ENCODE results near the gene SLC39A1. TPM values are rescaled to one million over a fixed set of nuclear protein-coding genes. Genes with fewer than 3 reads are reported as not detected.
A peak's percentile ranks its signal among the peaks of the same experiment; 100 is the strongest.

Gene SLC39A1
- total and polyA plus RNA-seq, 9 of the 15 experiments (the other 6 are each of a cell fraction or from before 2014, with no cell fraction given): 9.9 to 81.1 (median 62.7) TPM

DNA sequence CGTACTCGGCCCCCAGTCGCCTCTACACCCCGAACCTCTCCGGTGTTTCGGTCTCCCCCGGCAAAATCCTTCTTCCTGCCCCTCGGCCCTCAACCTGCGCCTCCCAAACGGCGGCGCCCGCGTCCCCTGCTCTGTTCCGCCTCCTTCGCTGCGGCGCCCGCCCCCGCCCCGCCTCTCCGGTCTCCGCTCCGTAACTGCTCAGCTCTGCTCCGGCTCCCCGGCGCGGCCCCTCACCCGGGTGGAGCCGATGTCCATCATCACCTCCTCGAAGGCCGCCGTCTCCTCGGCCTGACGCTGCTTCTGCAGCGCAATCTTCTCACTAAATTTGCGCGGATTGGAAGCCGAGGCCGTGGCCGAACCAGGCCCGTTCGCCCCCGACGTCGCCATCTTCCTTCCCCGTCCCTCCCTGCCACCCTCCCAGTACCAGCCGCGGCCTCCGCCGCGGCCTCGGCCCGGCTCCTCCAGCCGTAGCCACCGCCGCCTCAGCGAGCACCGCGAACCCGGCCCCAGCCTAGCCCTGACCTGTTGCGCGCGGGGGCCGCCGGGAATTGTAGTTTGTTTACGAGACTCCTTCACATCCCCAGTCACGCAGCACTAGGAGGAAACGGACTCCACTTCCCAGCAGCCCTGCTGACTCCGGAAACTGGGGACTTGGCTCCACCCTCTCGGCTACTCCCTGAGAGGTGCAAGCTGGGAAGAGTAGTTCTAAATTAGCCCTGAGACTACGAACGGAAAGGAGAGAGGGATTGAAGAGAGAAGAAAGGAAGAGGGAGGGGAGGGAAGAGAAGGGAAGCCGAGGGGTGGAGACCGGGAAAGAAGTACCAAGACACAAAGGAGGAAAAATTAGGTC lies 5.0 kb downstream of the SLC39A1 start, which contains the start of gene CRTC2 (continued):
- TF ChIP-seq, protein P1, sequence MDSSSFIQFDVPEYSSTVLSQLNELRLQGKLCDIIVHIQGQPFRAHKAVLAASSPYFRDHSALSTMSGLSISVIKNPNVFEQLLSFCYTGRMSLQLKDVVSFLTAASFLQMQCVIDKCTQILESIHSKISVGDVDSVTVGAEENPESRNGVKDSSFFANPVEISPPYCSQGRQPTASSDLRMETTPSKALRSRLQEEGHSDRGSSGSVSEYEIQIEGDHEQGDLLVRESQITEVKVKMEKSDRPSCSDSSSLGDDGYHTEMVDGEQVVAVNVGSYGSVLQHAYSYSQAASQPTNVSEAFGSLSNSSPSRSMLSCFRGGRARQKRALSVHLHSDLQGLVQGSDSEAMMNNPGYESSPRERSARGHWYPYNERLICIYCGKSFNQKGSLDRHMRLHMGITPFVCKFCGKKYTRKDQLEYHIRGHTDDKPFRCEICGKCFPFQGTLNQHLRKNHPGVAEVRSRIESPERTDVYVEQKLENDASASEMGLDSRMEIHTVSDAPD (CRISPR knock-in tag; IDR thresholded peaks at IDR 0.05): no peak
- TF ChIP-seq ELF2 (CRISPR knock-in tag; IDR thresholded peaks at IDR 0.05) (peak; percentile 95), JUNB (CRISPR knock-in tag; conservative IDR thresholded peaks at IDR 0.05) (no peak), EHMT2 (IDR thresholded peaks at IDR 0.05) (no peak), KDM2B (CRISPR knock-in tag; IDR thresholded peaks at IDR 0.05) (no peak; the same call in 1 of the 2 replicates), FOXK1 (CRISPR knock-in tag; IDR thresholded peaks at IDR 0.05; ENCODE audit: borderline replicate concordance) (no peak), DPF2 (IDR thresholded peaks at IDR 0.05) (no peak; the same call in 1 of the 2 replicates), ZNF551 (CRISPR knock-in tag; IDR thresholded peaks at IDR 0.05) (no peak), ZNF584 (CRISPR knock-in tag; IDR thresholded peaks at IDR 0.05; ENCODE audit: low read depth) (peak; percentile 95), TGIF2 (CRISPR knock-in tag; IDR thresholded peaks at IDR 0.05) (no peak), CBX3 (IDR thresholded peaks at IDR 0.05; ENCODE audit: borderline replicate concordance in 1 of 2, low read length in 2 of 2) (no peak), ZNF436 (CRISPR knock-in tag; IDR thresholded peaks at IDR 0.05) (no peak), RBBP5 (IDR thresholded peaks at IDR 0.05; ENCODE audit: borderline replicate concordance, insufficient read depth, low read length, poor library complexity, severe bottlenecking) (peak; percentile 89), MTA1 (IDR thresholded peaks at IDR 0.05; ENCODE audit: borderline replicate concordance) (peak; percentile 65)
- TF ChIP-seq, protein P2, sequence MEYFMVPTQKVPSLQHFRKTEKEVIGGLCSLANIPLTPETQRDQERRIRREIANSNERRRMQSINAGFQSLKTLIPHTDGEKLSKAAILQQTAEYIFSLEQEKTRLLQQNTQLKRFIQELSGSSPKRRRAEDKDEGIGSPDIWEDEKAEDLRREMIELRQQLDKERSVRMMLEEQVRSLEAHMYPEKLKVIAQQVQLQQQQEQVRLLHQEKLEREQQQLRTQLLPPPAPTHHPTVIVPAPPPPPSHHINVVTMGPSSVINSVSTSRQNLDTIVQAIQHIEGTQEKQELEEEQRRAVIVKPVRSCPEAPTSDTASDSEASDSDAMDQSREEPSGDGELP (CRISPR knock-in tag; IDR thresholded peaks at IDR 0.05; ENCODE audit: borderline replicate concordance): peak; percentile 81
- TF ChIP-seq, protein P3, sequence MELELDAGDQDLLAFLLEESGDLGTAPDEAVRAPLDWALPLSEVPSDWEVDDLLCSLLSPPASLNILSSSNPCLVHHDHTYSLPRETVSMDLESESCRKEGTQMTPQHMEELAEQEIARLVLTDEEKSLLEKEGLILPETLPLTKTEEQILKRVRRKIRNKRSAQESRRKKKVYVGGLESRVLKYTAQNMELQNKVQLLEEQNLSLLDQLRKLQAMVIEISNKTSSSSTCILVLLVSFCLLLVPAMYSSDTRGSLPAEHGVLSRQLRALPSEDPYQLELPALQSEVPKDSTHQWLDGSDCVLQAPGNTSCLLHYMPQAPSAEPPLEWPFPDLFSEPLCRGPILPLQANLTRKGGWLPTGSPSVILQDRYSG (tag; conservative IDR thresholded peaks at IDR 0.05; ENCODE audit: low read depth): peak; percentile 84; the same call in 1 of the 2 replicates
- TF ChIP-seq, protein P4, sequence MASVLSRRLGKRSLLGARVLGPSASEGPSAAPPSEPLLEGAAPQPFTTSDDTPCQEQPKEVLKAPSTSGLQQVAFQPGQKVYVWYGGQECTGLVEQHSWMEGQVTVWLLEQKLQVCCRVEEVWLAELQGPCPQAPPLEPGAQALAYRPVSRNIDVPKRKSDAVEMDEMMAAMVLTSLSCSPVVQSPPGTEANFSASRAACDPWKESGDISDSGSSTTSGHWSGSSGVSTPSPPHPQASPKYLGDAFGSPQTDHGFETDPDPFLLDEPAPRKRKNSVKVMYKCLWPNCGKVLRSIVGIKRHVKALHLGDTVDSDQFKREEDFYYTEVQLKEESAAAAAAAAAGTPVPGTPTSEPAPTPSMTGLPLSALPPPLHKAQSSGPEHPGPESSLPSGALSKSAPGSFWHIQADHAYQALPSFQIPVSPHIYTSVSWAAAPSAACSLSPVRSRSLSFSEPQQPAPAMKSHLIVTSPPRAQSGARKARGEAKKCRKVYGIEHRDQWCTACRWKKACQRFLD (CRISPR knock-in tag; IDR thresholded peaks at IDR 0.05): peak; percentile 93
- TF ChIP-seq, protein P5, sequence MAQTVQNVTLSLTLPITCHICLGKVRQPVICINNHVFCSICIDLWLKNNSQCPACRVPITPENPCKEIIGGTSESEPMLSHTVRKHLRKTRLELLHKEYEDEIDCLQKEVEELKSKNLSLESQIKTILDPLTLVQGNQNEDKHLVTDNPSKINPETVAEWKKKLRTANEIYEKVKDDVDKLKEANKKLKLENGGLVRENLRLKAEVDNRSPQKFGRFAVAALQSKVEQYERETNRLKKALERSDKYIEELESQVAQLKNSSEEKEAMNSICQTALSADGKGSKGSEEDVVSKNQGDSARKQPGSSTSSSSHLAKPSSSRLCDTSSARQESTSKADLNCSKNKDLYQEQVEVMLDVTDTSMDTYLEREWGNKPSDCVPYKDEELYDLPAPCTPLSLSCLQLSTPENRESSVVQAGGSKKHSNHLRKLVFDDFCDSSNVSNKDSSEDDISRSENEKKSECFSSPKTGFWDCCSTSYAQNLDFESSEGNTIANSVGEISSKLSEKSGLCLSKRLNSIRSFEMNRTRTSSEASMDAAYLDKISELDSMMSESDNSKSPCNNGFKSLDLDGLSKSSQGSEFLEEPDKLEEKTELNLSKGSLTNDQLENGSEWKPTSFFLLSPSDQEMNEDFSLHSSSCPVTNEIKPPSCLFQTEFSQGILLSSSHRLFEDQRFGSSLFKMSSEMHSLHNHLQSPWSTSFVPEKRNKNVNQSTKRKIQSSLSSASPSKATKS (CRISPR knock-in tag; IDR thresholded peaks at IDR 0.05): no peak
- TF ChIP-seq, protein P6, sequence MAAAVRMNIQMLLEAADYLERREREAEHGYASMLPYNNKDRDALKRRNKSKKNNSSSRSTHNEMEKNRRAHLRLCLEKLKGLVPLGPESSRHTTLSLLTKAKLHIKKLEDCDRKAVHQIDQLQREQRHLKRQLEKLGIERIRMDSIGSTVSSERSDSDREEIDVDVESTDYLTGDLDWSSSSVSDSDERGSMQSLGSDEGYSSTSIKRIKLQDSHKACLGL (CRISPR knock-in tag; IDR thresholded peaks at IDR 0.05; ENCODE audit: borderline replicate concordance, poor library complexity, severe bottlenecking): no peak
